K562 (cell line): ENCODE data around the gene FOLR2. TPM values are rescaled to one million over a fixed set of nuclear protein-coding genes. Genes with fewer than 3 reads are reported as not detected.

Experiments
- CEBPG ChIP-seq, 3 experiments: fragments of 200-800 bp in 1 of 3; sonication (Bioruptor generic) in 1 of 3; sonication (generic) in 1 of 3; formaldehyde crosslinking in 1 of 3; IDR thresholded peaks in 2 of 3; conservative IDR thresholded peaks in 1 of 3; 2 replicates each; pipeline versions ENCODE4 v1.6.1 to v1.8.0; 2016 to 2022; ENCODE audit warnings: missing compliant biosample characterization in 2 of 3, missing genetic modification characterization in 2 of 3, mild to moderate bottlenecking in 1 of 3, missing genetic modification reagents in 1 of 3
- DDX20 ChIP-seq: fragments of 450-650 bp; IDR thresholded peaks from 2 replicates; pipeline ENCODE4 v1.6.1; 2016; ENCODE audit warnings: missing genetic modification characterization, low read depth, mild to moderate bottlenecking, missing compliant biosample characterization, moderate library complexity
- NR3C1 ChIP-seq: sonication (generic); formaldehyde crosslinking; IDR thresholded peaks from 2 replicates; pipeline ENCODE4 v1.8.1; 2022; ENCODE audit warnings: missing genetic modification reagents
- PPARD ChIP-seq: fragments of 250-450 bp; sonication (Bioruptor Pico); IDR thresholded peaks from 2 replicates; pipeline ENCODE4 v1.8.0; 2022; ENCODE audit warnings: inconsistent platforms, mild to moderate bottlenecking, moderate library complexity
- RFX7 ChIP-seq: fragments of 250-450 bp; sonication (Bioruptor Pico); IDR thresholded peaks from 2 replicates; pipeline ENCODE4 v1.5.1; 2021; ENCODE audit warnings: mild to moderate bottlenecking
- SMARCB1 ChIP-seq: IDR thresholded peaks from 2 replicates; pipeline ENCODE4 v1.6.1; 2011; ENCODE audit warnings: improper control_type of control experiment, low read depth; ENCODE audit not compliant: insufficient read length
- TEAD4 ChIP-seq, 2 experiments: sonication (generic) in 1 of 2; formaldehyde crosslinking in 1 of 2; IDR thresholded peaks; 2 replicates each; pipeline versions ENCODE4 v1.6.1 to v1.8.0; 2012 to 2022; ENCODE audit warnings: borderline replicate concordance in 1 of 2, inconsistent platforms in 1 of 2, low read length in 1 of 2, mild to moderate bottlenecking in 1 of 2, missing genetic modification reagents in 1 of 2
- ZBED1 ChIP-seq: IDR thresholded peaks from 2 replicates; pipeline ENCODE4 v1.6.1; 2014
- ZFPM2 ChIP-seq: fragments of 250-450 bp; sonication (Bioruptor Pico); IDR thresholded peaks from 2 replicates; pipeline ENCODE4 v1.5.1; 2022; ENCODE audit warnings: mild to moderate bottlenecking
- polyA plus RNA-seq, 8 experiments: library from polyadenylated mRNA; depleted of rRNA in 4 of 8; stranded (reverse) in 5 of 8; unstranded in 3 of 8; fragments of >200 nt; fragmentation: Nextera tagmentation in 2 of 8; fragmentation: Illumina TruSeq in 1 of 8; extraction: Ambion mirVana in 2 of 8; extraction: Trizol in 1 of 8; gene quantifications; 2 replicates each; pipeline versions ENCODE4 v1.2.1 to v1.2.3, GENCODE V29; 2011 to 2014; ENCODE audit warnings: inconsistent platforms in 1 of 8, missing spikeins in 1 of 8
- total RNA-seq, 7 experiments: library from RNA; depleted of rRNA in 6 of 7; stranded (reverse); fragments of >200 nt in 6 of 7; fragmentation: Illumina TruSeq in 2 of 7; extraction: Trizol in 2 of 7; gene quantifications; 2 replicates each; pipeline versions ENCODE4 v1.2.1 to v1.2.3, GENCODE V29; 2011 to 2021; ENCODE audit warnings: low replicate concordance in 1 of 7
- TF ChIP-seq, protein P1 (sequence below): sonication (generic); formaldehyde crosslinking; IDR thresholded peaks from 2 replicates; pipeline ENCODE4 v1.8.0; 2023; ENCODE audit warnings: mild to moderate bottlenecking, missing genetic modification reagents
- TF ChIP-seq, protein P2 (sequence below), 2 experiments: fragments of 450-650 bp; formaldehyde crosslinking in 1 of 2; IDR thresholded peaks; 2 replicates each; pipeline versions ENCODE4 v1.4.0 to v1.6.1; 2014 to 2020; ENCODE audit warnings: mild to moderate bottlenecking in 2 of 2, borderline replicate concordance in 1 of 2, low read depth in 1 of 2
- TF ChIP-seq, protein P3 (sequence below): sonication (generic); formaldehyde crosslinking; IDR thresholded peaks from 2 replicates; pipeline ENCODE4 v1.8.0; 2022; ENCODE audit warnings: mild to moderate bottlenecking, missing genetic modification reagents

The FOLR2 gene
- total and polyA plus RNA-seq, 9 of the 15 experiments (the other 6 are each of a cell fraction or from before 2014, with no cell fraction given) = 0.27 TPM; not detected in 8

DNA sequence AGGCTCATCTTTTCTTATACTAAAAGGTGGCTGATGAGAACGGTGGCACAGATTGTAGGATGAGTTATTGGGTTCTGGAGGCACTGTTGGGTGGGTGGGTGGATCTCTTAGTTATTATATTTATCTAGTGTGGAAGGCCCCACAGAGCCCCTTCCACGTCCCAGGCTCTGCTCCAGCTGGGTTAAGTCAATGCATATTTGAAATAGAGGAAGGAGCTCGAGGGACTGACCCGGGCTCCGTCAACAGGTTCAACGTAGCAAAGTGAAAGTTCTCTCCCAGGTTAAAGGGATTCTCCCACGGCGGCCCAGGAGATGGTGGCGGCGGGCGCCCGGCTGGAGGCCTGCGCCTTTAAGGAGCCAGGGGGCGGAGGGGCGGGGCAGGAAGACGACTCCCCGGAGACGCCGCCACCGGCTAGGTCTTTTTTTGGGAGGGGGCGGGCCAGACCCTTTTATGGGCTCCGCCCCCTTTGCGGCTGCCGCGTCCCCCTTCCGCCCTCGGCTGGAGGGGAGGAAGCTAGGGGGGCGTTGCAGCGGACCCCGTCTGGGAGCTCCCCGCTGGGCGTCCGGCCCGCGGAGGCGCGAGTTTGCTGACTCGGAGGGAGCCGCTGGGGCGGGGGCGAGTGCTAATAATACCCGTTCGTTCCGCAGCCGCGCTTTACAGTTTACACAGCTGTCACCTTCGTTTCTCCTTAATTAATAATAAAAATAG lies 6.5 kb downstream of the FOLR2 start (continued):
- no peak for TF ChIP-seq RFX7 (CRISPR knock-in tag)
- no peak for TF ChIP-seq TEAD4 (IDR thresholded peaks at IDR 0.05; ENCODE audit: low read length)
- TF ChIP-seq TEAD4 (CRISPR knock-in tag; IDR thresholded peaks at IDR 0.05; ENCODE audit: borderline replicate concordance) = no peak
- TF ChIP-seq, protein P1, sequence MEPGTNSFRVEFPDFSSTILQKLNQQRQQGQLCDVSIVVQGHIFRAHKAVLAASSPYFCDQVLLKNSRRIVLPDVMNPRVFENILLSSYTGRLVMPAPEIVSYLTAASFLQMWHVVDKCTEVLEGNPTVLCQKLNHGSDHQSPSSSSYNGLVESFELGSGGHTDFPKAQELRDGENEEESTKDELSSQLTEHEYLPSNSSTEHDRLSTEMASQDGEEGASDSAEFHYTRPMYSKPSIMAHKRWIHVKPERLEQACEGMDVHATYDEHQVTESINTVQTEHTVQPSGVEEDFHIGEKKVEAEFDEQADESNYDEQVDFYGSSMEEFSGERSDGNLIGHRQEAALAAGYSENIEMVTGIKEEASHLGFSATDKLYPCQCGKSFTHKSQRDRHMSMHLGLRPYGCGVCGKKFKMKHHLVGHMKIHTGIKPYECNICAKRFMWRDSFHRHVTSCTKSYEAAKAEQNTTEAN = no peak
- no peak for TF ChIP-seq NR3C1
- TF ChIP-seq ZFPM2 (CRISPR knock-in tag) = no peak
- TF ChIP-seq, protein P2, sequence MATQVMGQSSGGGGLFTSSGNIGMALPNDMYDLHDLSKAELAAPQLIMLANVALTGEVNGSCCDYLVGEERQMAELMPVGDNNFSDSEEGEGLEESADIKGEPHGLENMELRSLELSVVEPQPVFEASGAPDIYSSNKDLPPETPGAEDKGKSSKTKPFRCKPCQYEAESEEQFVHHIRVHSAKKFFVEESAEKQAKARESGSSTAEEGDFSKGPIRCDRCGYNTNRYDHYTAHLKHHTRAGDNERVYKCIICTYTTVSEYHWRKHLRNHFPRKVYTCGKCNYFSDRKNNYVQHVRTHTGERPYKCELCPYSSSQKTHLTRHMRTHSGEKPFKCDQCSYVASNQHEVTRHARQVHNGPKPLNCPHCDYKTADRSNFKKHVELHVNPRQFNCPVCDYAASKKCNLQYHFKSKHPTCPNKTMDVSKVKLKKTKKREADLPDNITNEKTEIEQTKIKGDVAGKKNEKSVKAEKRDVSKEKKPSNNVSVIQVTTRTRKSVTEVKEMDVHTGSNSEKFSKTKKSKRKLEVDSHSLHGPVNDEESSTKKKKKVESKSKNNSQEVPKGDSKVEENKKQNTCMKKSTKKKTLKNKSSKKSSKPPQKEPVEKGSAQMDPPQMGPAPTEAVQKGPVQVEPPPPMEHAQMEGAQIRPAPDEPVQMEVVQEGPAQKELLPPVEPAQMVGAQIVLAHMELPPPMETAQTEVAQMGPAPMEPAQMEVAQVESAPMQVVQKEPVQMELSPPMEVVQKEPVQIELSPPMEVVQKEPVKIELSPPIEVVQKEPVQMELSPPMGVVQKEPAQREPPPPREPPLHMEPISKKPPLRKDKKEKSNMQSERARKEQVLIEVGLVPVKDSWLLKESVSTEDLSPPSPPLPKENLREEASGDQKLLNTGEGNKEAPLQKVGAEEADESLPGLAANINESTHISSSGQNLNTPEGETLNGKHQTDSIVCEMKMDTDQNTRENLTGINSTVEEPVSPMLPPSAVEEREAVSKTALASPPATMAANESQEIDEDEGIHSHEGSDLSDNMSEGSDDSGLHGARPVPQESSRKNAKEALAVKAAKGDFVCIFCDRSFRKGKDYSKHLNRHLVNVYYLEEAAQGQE (IDR thresholded peaks at IDR 0.05; ENCODE audit: borderline replicate concordance) = peak; percentile 12; the same call in 1 of the 2 replicates
- TF ChIP-seq, protein P2 (CRISPR knock-in tag; IDR thresholded peaks at IDR 0.05; ENCODE audit: low read depth) = no peak
- TF ChIP-seq CEBPG (CRISPR knock-in tag; IDR thresholded peaks at IDR 0.05) = no peak
- TF ChIP-seq CEBPG (tag; conservative IDR thresholded peaks at IDR 0.05 in 1 of 2, IDR thresholded peaks at IDR 0.05 in 1 of 2) = no peak
- 0 out of 2 replicates have a peak, but pooled peaks have one; percentile 10 for TF ChIP-seq ZBED1
- TF ChIP-seq DDX20 = no peak
- no peak for TF ChIP-seq PPARD (CRISPR knock-in tag)
- TF ChIP-seq, protein P3, sequence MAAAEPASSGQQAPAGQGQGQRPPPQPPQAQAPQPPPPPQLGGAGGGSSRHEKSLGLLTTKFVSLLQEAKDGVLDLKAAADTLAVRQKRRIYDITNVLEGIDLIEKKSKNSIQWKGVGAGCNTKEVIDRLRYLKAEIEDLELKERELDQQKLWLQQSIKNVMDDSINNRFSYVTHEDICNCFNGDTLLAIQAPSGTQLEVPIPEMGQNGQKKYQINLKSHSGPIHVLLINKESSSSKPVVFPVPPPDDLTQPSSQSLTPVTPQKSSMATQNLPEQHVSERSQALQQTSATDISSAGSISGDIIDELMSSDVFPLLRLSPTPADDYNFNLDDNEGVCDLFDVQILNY (CRISPR knock-in tag) = no peak
- no peak for TF ChIP-seq SMARCB1
